MM.1S (cell line): ENCODE data around the gene ZBTB46.

Experiments
- EZH2 ChIP-seq: fragments of 300-600 bp; sonication (generic); optimal IDR thresholded peaks from 2 replicates; pipeline ENCODE3; 2017; ENCODE audit warnings: low read depth, mild to moderate bottlenecking, antibody characterized with exemption, low read length, mixed read lengths
- TF ChIP-seq, protein P1 (sequence below): fragments of 300-600 bp; sonication (generic); IDR thresholded peaks from 2 replicates; pipeline ENCODE4 v1.5.1; 2016; ENCODE audit warnings: antibody characterized with exemption, low read length, mixed read lengths

DNA sequence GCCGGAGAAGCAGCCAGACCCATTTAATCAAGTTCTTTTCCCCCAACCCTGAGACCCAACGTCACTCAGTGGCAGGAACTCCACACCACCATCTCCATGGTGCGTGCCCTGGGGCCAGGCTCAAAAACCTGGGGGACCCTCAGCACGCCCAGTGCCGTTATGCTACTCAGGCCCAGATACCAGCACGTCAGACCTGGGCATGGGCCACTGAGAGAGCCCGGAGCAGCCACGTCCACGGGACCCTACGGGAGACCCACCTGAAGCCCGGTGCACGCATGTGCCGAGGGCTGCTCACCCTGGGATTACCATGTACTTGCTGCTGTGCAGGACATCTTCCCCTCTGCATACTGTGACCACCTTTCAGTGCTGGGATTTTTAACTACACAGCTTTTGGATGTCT is 77.7 kb downstream of the ZBTB46 start:
- TF ChIP-seq, protein P1, sequence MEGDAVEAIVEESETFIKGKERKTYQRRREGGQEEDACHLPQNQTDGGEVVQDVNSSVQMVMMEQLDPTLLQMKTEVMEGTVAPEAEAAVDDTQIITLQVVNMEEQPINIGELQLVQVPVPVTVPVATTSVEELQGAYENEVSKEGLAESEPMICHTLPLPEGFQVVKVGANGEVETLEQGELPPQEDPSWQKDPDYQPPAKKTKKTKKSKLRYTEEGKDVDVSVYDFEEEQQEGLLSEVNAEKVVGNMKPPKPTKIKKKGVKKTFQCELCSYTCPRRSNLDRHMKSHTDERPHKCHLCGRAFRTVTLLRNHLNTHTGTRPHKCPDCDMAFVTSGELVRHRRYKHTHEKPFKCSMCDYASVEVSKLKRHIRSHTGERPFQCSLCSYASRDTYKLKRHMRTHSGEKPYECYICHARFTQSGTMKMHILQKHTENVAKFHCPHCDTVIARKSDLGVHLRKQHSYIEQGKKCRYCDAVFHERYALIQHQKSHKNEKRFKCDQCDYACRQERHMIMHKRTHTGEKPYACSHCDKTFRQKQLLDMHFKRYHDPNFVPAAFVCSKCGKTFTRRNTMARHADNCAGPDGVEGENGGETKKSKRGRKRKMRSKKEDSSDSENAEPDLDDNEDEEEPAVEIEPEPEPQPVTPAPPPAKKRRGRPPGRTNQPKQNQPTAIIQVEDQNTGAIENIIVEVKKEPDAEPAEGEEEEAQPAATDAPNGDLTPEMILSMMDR: no peak
- TF ChIP-seq EZH2: no peak
